Omental fat pad (tissue), 4 donors: ENCODE measurements around the gene KRTAP19-1. TPM values are rescaled to one million over a fixed set of nuclear protein-coding genes. Genes with fewer than 3 reads are reported as not detected.

Experiments used
- ATAC-seq: fragments of 150-250 bp; one replicate; pipeline ENCODE4 v1.9.1; 2016; ENCODE audit warnings: mild to moderate bottlenecking, moderate library complexity; ENCODE audit not compliant: low FRiP score
- DNase-seq: peaks from one replicate; pipeline ENCODE4 v3.0.0-alpha.2; 2019; ENCODE audit warnings: low spot score
- total RNA-seq, 4 donors: library from RNA; depleted of rRNA; stranded (reverse); fragments of >200 nt; gene quantifications; one replicate each; pipeline ENCODE4 v1.1.0, GENCODE V29; 2016
- TF ChIP-seq, protein P1 (sequence below), 3 donors: fragments of 450-650 bp; IDR thresholded peaks; one replicate each; pipeline ENCODE4 v1.5.1; 2016 to 2017; ENCODE audit warnings: antibody characterized with exemption in 3 of 3, mild to moderate bottlenecking in 3 of 3, moderate library complexity in 2 of 3

The KRTAP19-1 gene
- total RNA-seq, 4 donors from 2014 or later: not detected

DNA sequence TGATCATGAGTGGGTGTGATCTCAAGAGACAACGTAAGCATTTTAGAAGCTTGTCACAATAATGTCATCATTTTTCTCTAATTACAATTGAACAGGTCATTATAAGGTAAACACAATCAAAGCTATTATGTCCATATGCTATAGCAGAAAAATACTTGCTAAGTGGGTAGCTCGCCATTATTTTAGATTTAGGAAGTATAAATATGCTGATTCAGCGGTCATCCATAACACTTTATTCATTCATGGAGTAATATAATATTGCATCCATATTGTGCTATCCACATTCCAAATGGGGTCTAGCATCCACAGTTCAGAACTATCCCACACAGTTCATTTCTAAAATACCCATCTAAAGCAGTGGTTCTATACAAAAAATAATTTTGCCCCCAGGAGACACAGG, 31.7 kb downstream of the KRTAP19-1 start:
- DNase-seq (no peak), ATAC-seq (no peak)
- TF ChIP-seq, protein P1, sequence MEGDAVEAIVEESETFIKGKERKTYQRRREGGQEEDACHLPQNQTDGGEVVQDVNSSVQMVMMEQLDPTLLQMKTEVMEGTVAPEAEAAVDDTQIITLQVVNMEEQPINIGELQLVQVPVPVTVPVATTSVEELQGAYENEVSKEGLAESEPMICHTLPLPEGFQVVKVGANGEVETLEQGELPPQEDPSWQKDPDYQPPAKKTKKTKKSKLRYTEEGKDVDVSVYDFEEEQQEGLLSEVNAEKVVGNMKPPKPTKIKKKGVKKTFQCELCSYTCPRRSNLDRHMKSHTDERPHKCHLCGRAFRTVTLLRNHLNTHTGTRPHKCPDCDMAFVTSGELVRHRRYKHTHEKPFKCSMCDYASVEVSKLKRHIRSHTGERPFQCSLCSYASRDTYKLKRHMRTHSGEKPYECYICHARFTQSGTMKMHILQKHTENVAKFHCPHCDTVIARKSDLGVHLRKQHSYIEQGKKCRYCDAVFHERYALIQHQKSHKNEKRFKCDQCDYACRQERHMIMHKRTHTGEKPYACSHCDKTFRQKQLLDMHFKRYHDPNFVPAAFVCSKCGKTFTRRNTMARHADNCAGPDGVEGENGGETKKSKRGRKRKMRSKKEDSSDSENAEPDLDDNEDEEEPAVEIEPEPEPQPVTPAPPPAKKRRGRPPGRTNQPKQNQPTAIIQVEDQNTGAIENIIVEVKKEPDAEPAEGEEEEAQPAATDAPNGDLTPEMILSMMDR (IDR thresholded peaks at IDR 0.05): no peak

DNA sequence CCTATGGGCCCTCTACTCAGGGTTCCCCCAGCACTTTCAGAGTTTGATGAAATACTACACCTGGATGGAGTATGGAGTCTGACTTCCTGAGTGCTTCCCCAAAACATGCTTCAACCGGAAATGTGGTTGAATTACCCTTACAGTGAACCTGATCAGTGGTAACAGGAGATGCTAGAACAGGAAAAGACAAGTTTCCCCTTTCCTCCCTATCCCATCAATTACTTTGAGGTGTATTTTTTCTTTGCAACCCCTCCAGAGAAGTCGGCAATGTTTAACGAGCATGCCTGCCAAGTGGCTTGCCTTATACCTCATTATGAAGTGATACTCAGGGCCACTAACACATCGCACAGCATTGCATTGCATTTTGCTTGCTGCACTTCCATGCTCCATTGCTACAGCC, 33.1 kb downstream of the KRTAP19-1 start:
- TF ChIP-seq, protein P1 (IDR thresholded peaks at IDR 0.05): no peak
- no peak for DNase-seq
- no peak for ATAC-seq

DNA sequence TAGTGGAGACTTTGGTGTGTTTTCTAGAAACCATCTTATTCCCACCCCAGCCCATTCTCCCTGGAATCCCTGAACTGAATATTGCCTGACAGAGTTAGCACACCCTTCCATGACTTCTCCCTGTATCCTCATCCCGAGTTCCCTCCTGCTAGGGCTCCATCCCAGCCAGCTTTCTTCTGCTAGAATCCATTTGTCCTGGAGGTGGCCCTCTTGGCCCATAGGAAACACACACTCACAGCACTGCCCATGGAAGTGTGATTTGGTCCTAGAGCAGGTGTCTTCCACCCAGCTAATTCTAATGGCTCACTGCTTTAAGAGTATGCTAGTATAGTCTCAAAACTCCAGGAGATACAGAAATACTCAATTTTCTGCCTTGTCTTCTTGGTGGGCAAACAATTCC, 36.0 kb downstream of the KRTAP19-1 start:
- no peak for DNase-seq
- TF ChIP-seq, protein P1 (IDR thresholded peaks at IDR 0.05): no peak
- ATAC-seq: no peak

DNA sequence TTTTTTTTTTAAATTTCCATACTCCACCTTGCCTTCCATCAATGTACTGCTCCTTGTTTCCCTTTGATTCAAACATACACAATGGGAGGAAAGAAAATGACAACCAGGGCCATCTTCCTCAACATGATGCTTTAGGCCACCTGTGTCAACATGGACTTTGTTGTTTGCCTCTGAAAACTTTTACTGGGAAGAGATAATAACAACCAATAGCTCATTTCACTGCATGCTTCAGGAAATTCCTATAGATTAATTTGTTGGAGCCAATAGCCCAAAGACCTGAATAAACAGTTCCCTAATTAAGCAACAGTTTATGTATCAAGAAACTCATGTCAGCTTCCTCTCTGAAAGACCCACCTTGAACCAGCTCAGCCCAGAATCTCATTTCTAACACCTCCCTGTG, 36.9 kb downstream of the KRTAP19-1 start:
- DNase-seq: no peak
- ATAC-seq: no peak
- TF ChIP-seq, protein P1 (IDR thresholded peaks at IDR 0.05): no peak

DNA sequence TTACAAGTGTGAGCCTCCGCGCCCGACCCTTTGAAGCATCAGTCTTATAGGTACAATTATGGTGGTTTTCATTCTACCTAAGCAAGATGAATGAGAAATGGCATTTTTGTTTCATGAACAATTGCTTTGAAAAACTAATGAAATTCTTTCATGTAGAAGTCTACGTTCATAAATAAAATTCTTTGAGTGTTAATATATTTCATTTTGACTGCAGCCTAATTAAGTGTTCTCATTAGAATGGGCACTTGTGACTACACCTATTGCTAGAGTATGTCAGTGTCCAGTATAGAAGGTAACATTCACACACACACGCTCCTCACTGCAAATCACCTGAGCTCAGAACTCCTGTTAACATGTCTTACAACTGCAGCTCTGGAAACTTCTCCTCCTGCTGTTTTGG, 40.2 kb downstream of the KRTAP19-1 start, which contains the start of gene KRTAP15-1:
Gene KRTAP15-1 (plus strand): TSS at position 301 of the 400 bp plus-strand sequence. CDS start 53 bp downstream, at position 354.
- TF ChIP-seq, protein P1 (IDR thresholded peaks at IDR 0.05): no peak
- ATAC-seq (no peak), DNase-seq (no peak)

DNA sequence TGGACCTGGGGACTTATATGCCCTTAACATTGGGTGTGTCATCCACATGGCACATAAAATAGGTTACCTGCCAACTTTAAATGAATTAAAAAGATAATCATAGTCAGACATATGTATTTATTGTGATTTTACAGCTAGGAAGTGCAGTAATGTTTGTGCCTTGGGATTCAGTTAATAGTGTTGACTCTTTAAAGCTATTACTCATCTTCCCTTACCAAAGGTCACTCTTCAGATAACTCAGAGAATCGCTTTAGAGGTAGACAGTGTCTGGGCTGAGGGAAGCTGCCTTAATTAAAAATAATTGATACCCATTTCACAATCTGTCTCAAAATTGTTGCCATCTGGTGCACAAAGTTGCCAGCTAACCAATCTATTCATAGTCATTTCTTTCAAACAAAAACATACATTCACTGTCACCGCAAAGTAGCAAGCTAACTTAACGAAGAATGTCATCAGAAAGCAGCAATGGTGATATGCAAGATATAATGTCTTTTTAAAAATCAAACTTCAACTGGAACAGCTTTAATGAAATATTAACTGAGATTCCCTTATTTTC, 43.1 kb downstream of the KRTAP19-1 start:
- no peak for ATAC-seq
- TF ChIP-seq, protein P1 (IDR thresholded peaks at IDR 0.05): no peak

DNA sequence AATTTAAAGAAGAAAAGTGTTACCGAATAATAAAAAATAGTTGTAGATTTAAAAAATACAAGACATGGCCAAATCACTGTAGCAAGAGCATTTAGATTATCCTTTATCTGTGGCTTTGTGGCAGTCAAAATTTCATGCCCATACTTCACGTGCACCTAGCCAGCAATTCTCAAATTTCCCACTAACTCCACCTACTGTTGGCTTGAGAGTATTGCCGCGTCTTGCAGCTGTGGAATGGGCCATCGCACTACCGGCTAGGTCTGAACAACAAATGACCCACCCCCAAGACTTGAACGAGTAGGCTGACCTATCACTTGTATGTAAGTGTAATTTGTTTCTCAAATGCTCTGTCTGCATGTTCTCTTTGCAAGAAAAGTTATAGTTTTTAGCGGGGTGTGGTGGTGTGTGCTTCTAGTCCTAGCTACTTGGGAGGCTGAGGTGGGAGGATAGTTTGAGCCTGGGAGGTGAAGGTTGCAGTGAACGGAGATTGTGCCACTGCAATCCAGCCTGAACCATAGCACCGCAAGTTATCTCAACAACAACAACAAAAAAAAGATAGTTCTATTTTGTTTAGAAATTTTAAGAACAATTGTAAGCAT, 46.0 kb downstream of the KRTAP19-1 start:
- no peak for DNase-seq
- TF ChIP-seq, protein P1 (IDR thresholded peaks at IDR 0.05): no peak
- peak; percentile 37 for ATAC-seq

More for the DNA sequence above, 43.1 kb downstream of the KRTAP19-1 start:
- DNase-seq: no peak
